HG02798 (cell line): ENCODE data around the gene KLHL29.

ENCODE experiments used
- ATAC-seq: cut with Tn5 transposase; IDR thresholded peaks from one replicate; pipeline ENCODE4 v1.9.1; 2021; ENCODE audit warnings: mild to moderate bottlenecking; ENCODE audit not compliant: unreplicated experiment, poor library complexity

The KLHL29 gene

GRCh38 chr2:23583467-23583866 is 198.5 kb downstream of the KLHL29 start:
- no peak for ATAC-seq

- no peak for ATAC-seq
Measured at GRCh38 chr2:23584054-23584745, 199.2 kb downstream of the KLHL29 start.

- no peak for ATAC-seq
Measured at GRCh38 chr2:23585273-23586170, 200.5 kb downstream of the KLHL29 start.

GRCh38 chr2:23586741-23587306 is 201.8 kb downstream of the KLHL29 start:
- no peak for ATAC-seq

- no peak for ATAC-seq
Measured at GRCh38 chr2:23587341-23587880, 202.4 kb downstream of the KLHL29 start.

- ATAC-seq, result no peak
Measured at GRCh38 chr2:23588106-23588505, 203.1 kb downstream of the KLHL29 start.

GRCh38 chr2:23588508-23589201 is 203.7 kb downstream of the KLHL29 start:
- ATAC-seq, result no peak

- no peak for ATAC-seq
Measured at GRCh38 chr2:23589220-23589647, 204.3 kb downstream of the KLHL29 start.

- no peak for ATAC-seq
Measured at GRCh38 chr2:23589739-23590138, 204.8 kb downstream of the KLHL29 start.

- no peak for ATAC-seq
Measured at GRCh38 chr2:23590241-23590869, 205.4 kb downstream of the KLHL29 start.

- ATAC-seq, result no peak
Measured at GRCh38 chr2:23591111-23591510, 206.1 kb downstream of the KLHL29 start.

- no peak for ATAC-seq
Measured at GRCh38 chr2:23592061-23592685, 207.2 kb downstream of the KLHL29 start.

- no peak for ATAC-seq
Measured at GRCh38 chr2:23592898-23593751, 208.1 kb downstream of the KLHL29 start.

GRCh38 chr2:23593752-23594459 is 208.9 kb downstream of the KLHL29 start:
- ATAC-seq, result no peak

GRCh38 chr2:23594460-23594825 is 209.5 kb downstream of the KLHL29 start:
- no peak for ATAC-seq

- ATAC-seq, result no peak
Measured at GRCh38 chr2:23595021-23595420, 210.0 kb downstream of the KLHL29 start.

GRCh38 chr2:23595601-23596251 is 210.7 kb downstream of the KLHL29 start:
- no peak for ATAC-seq
